22Rv1 (cell line): Measurements from ENCODE around the gene CRYBB2.
"Not testable (repeated sequence)": the region's sequence is repeated elsewhere in the genome, so short reads cannot be mapped to it uniquely, and the experiment has no call there.

Experiments
- CTCF ChIP-seq: fragments of 450-650 bp; IDR thresholded peaks from 2 replicates; pipeline ENCODE4 v1.5.1; 2017; ENCODE audit warnings: mild to moderate bottlenecking
- ZFX ChIP-seq: fragments of 450-650 bp; IDR thresholded peaks from 2 replicates; pipeline ENCODE4 v1.6.1; 2017; ENCODE audit warnings: antibody characterized with exemption, borderline replicate concordance

GRCh38 chr22:25267567-25267966 lies 48.1 kb downstream of the CRYBB2 start:
- TF ChIP-seq CTCF, ZFX: not testable (repeated sequence)
